ENCODE results near the gene INPP5F. TPM values are rescaled to one million over a fixed set of nuclear protein-coding genes. Genes with fewer than 3 reads are reported as not detected.

The INPP5F gene
- total and polyA plus RNA-seq, 12 donors: 4.0 to 13.3 (median 6.4) TPM

GRCh38 chr10:119687192-119688032 is 38.4 kb upstream of the INPP5F start:
- TF ChIP-seq CTCF (IDR thresholded peaks at IDR 0.05): no peak
- Histone ChIP-seq H3K27me3 (no peaks in the 10 kb centered on the region), H3K27ac (peak overlapping the region in 7 of 10 donors; percentile 27 to 72 (median 56)), H3K4me3 (peak overlapping the region in 3 of 10 donors; percentile 40 to 47 (median 42)), H3K4me1 (peaks cover 0 to 21% (median 6%) of the 10 kb centered on the region in 9 donors), H3K36me3 (no peaks in the 10 kb centered on the region), H3K9me3 (no peaks in the 10 kb centered on the region)
- ATAC-seq (peak in 2 of 8 donors; percentile 5 to 13), DNase-seq (no peak)
- WGBS, 2 donors: 61 to 68% methylated on average over 10 of the region's 10 CpGs
- intact Hi-C loops (cut with DNase I): loop anchor here in 9 of 10 donors (2.0 to 10.0 kb wide), 8 partner anchors 37 to 230 kb away; partner anchors contain the start of gene INPP5F (in 4 of the 9)

GRCh38 chr10:119688033-119688508 is 37.8 kb upstream of the INPP5F start:
- intact Hi-C loops (cut with DNase I): loop anchor here in 9 of 10 donors (5.0 to 10.0 kb wide), 7 partner anchors 39 to 229 kb away; partner anchors contain the start of gene INPP5F (in 4 of the 9)
- no peaks in the 10 kb centered on the region for H3K27me3 ChIP-seq
- H3K4me3 ChIP-seq: no peak overlapping the region
- 75 to 77% methylated on average over 4 of the region's 4 CpGs for WGBS, 2 donors
- peaks cover 0 to 21% (median 6%) of the 10 kb centered on the region in 9 donors for H3K4me1 ChIP-seq
- no peaks in the 10 kb centered on the region for H3K36me3 ChIP-seq
- TF ChIP-seq CTCF (IDR thresholded peaks at IDR 0.05): peak in 2 of 9 donors; percentile 17 to 18
- ATAC-seq: peak in 1 of 8 donors; percentile 29
- no peaks in the 10 kb centered on the region for H3K9me3 ChIP-seq
- no peak for DNase-seq
- H3K27ac ChIP-seq: peak overlapping the region in 2 of 10 donors; percentile 72

GRCh38 chr10:119689016-119689580 is 36.8 kb upstream of the INPP5F start:
- no peak for DNase-seq
- WGBS, 2 donors: 84% methylated on average over 6 of the region's 6 CpGs
- H3K9me3 ChIP-seq: no peaks in the 10 kb centered on the region
- TF ChIP-seq CTCF (IDR thresholded peaks at IDR 0.05): no peak
- no peak overlapping the region for H3K27ac ChIP-seq
- peaks cover 0 to 21% (median 6%) of the 10 kb centered on the region in 9 donors for H3K4me1 ChIP-seq
- no peaks in the 10 kb centered on the region for H3K27me3 ChIP-seq
- ATAC-seq: no peak
- intact Hi-C loops (cut with DNase I): loop anchor here in 9 of 10 donors (5.0 to 10.0 kb wide), 7 partner anchors 38 to 228 kb away; partner anchors contain the start of gene INPP5F (in 4 of the 9)
- H3K4me3 ChIP-seq: no peak overlapping the region
- H3K36me3 ChIP-seq: no peaks in the 10 kb centered on the region

GRCh38 chr10:119691726-119692125 is 34.1 kb upstream of the INPP5F start:
- ATAC-seq: no peak
- no peak for TF ChIP-seq CTCF (IDR thresholded peaks at IDR 0.05)
- intact Hi-C loops (cut with DNase I): no loop called here
- peaks cover 0 to 15% (median 6%) of the 10 kb centered on the region in 9 donors for H3K4me1 ChIP-seq
- no peaks in the 10 kb centered on the region for H3K36me3 ChIP-seq
- H3K27ac ChIP-seq: no peak overlapping the region
- H3K4me3 ChIP-seq: no peak overlapping the region
- WGBS, 2 donors: 85 to 87% methylated on average over 3 of the region's 3 CpGs
- no peak for DNase-seq
- no peaks in the 10 kb centered on the region for H3K9me3 ChIP-seq
- H3K27me3 ChIP-seq: peaks cover 0 to 4% (median 0%) of the 10 kb centered on the region in 7 donors
